ENCODE results near the gene SUN1. TPM values are rescaled to one million over a fixed set of nuclear protein-coding genes. Genes with fewer than 3 reads are reported as not detected.
A peak's percentile ranks its signal among the peaks of the same experiment; 100 is the strongest.

The SUN1 gene
- total RNA-seq, 1 donor from 2014 or later: 150 TPM

- Mint-ChIP-seq H3K36me3 (ENCODE audit: low read depth, unreplicated experiment) (peaks cover 16% of the 10 kb centered on the region), H3K4me1 (ENCODE audit: unreplicated experiment) (peaks cover 40% of the 10 kb centered on the region), H3K27me3 (ENCODE audit: unreplicated experiment) (peaks cover 24% of the 10 kb centered on the region), H3K9me3 (ENCODE audit: unreplicated experiment) (no peaks in the 10 kb centered on the region), H3K27ac (ENCODE audit: unreplicated experiment) (peak overlapping the region; percentile 99), H3K4me3 (ENCODE audit: unreplicated experiment) (peak overlapping the region; percentile 34)
- no peak for DNase-seq (ENCODE audit: low spot score)
- TF ChIP-seq CTCF (IDR thresholded peaks at IDR 0.05; ENCODE audit: unreplicated experiment): no peak
Measured at GRCh38 chr7:831596-832166, 595 bp upstream of the SUN1 start.

DNA sequence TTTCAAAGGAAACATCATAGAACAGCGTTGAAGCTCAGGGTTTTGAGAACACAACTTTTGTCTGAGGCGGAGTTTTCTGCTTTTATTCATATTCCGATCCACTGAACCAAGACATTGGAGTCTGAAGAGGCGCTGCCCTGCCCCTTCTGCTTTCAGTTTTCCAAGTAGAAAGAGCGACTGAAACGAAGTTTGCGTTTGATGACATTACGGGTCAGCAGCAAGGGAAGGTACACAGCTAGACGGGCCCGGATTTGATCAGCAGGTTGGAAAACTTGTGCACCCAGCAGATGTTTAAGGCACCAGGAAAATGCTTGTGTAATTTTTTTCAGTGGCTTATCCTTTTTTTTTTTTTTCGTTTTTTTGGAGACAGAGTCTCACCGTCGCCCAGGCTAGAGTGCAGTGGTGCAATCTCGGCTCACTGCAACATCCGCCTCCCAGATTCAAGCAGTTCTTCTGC is 720 bp downstream of the SUN1 start:
- H3K27me3 Mint-ChIP-seq (ENCODE audit: unreplicated experiment): peaks cover 24% of the 10 kb centered on the region
- peak overlapping the region; percentile 77 for H3K4me3 Mint-ChIP-seq (ENCODE audit: unreplicated experiment)
- no peaks in the 10 kb centered on the region for H3K9me3 Mint-ChIP-seq (ENCODE audit: unreplicated experiment)
- DNase-seq (ENCODE audit: low spot score): no peak
- peak overlapping the region; percentile 99 for H3K27ac Mint-ChIP-seq (ENCODE audit: unreplicated experiment)
- H3K4me1 Mint-ChIP-seq (ENCODE audit: unreplicated experiment): peaks cover 34% of the 10 kb centered on the region
- no peak for TF ChIP-seq CTCF (IDR thresholded peaks at IDR 0.05; ENCODE audit: unreplicated experiment)
- H3K36me3 Mint-ChIP-seq (ENCODE audit: low read depth, unreplicated experiment): peaks cover 27% of the 10 kb centered on the region

- H3K27ac Mint-ChIP-seq (ENCODE audit: unreplicated experiment): peak overlapping the region; percentile 82
- H3K4me1 Mint-ChIP-seq (ENCODE audit: unreplicated experiment): peaks cover 30% of the 10 kb centered on the region
- no peak overlapping the region for H3K4me3 Mint-ChIP-seq (ENCODE audit: unreplicated experiment)
- TF ChIP-seq CTCF (IDR thresholded peaks at IDR 0.05; ENCODE audit: unreplicated experiment): no peak
- no peak for DNase-seq (ENCODE audit: low spot score)
- peaks cover 24% of the 10 kb centered on the region for H3K27me3 Mint-ChIP-seq (ENCODE audit: unreplicated experiment)
- peaks cover 27% of the 10 kb centered on the region for H3K36me3 Mint-ChIP-seq (ENCODE audit: low read depth, unreplicated experiment)
- no peaks in the 10 kb centered on the region for H3K9me3 Mint-ChIP-seq (ENCODE audit: unreplicated experiment)
Measured at GRCh38 chr7:833601-834258, 1.5 kb downstream of the SUN1 start.

GRCh38 chr7:834277-834676 is 2.0 kb downstream of the SUN1 start:
- peak overlapping the region; percentile 89 for H3K27ac Mint-ChIP-seq (ENCODE audit: unreplicated experiment)
- H3K9me3 Mint-ChIP-seq (ENCODE audit: unreplicated experiment): no peaks in the 10 kb centered on the region
- no peak for TF ChIP-seq CTCF (IDR thresholded peaks at IDR 0.05; ENCODE audit: unreplicated experiment)
- peaks cover 26% of the 10 kb centered on the region for H3K4me1 Mint-ChIP-seq (ENCODE audit: unreplicated experiment)
- no peak for DNase-seq (ENCODE audit: low spot score)
- peaks cover 30% of the 10 kb centered on the region for H3K36me3 Mint-ChIP-seq (ENCODE audit: low read depth, unreplicated experiment)
- H3K4me3 Mint-ChIP-seq (ENCODE audit: unreplicated experiment): peak overlapping the region; percentile 75
- peaks cover 24% of the 10 kb centered on the region for H3K27me3 Mint-ChIP-seq (ENCODE audit: unreplicated experiment)

DNA sequence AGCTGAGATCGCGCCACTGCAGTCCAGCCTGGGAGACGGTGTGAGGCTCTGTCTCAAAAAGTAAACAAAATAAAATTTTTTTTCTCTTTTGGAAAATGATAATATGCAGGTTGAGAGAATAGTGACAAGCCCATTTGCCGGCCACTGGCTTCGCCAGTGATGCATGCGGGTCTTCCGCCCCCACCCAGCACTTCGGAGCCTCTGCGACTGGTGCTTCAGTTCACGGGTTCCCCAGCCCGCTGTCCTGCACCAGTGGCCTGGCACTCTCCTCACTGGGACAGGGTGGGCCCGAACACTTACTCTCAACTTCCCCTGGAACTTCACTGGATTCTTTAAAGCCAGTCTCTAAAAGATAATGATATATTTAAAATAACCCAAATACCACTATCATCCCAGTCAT is 2.7 kb downstream of the SUN1 start:
- DNase-seq (ENCODE audit: low spot score): no peak
- Mint-ChIP-seq H3K27me3 (ENCODE audit: unreplicated experiment) (peaks cover 24% of the 10 kb centered on the region), H3K36me3 (ENCODE audit: low read depth, unreplicated experiment) (peaks cover 34% of the 10 kb centered on the region), H3K27ac (ENCODE audit: unreplicated experiment) (peak overlapping the region; percentile 24), H3K9me3 (ENCODE audit: unreplicated experiment) (no peaks in the 10 kb centered on the region), H3K4me3 (ENCODE audit: unreplicated experiment) (no peak overlapping the region), H3K4me1 (ENCODE audit: unreplicated experiment) (peaks cover 26% of the 10 kb centered on the region)
- no peak for TF ChIP-seq CTCF (IDR thresholded peaks at IDR 0.05; ENCODE audit: unreplicated experiment)

All from endothelial cell (in vitro differentiated cells).